Left ventricle myocardium inferior (tissue), 1 donor: ENCODE measurements around the gene CARD19. TPM values are rescaled to one million over a fixed set of nuclear protein-coding genes. Genes with fewer than 3 reads are reported as not detected.

Source experiments
- DNase-seq: peaks from one replicate; pipeline ENCODE4 v3.0.0-alpha.2; 2020
- H3K27ac ChIP-seq: fragments of 200-600 bp; replicated peaks from 2 replicates; pipeline ENCODE4 v1.8.0; 2021
- H3K27me3 ChIP-seq: fragments of 200-600 bp; 2 replicates; pipeline ENCODE4 v1.8.0; 2021; ENCODE audit warnings: low read depth
- H3K36me3 ChIP-seq: fragments of 200-600 bp; 2 replicates; pipeline ENCODE4 v1.8.0; 2021
- H3K4me1 ChIP-seq: fragments of 200-600 bp; 2 replicates; pipeline ENCODE4 v1.8.0; 2021
- H3K4me3 ChIP-seq: fragments of 200-600 bp; 2 replicates; pipeline ENCODE4 v1.8.0; 2021; ENCODE audit warnings: mild to moderate bottlenecking, moderate library complexity
- H3K9me3 ChIP-seq: fragments of 200-600 bp; replicated peaks from 2 replicates; pipeline ENCODE4 v1.8.0; 2021
- intact Hi-C: fragments of 100-400 bp; cut with micrococcal nuclease; formaldehyde crosslinking; loops from one replicate; pipeline ENCODE4 v1.11.0; 2022
- total RNA-seq: library from RNA; stranded (reverse); fragmentation: NEBNext Ultra II Directional; extraction: Animal tissue kit (Norgen Biotek cat#: 25700); gene quantifications from one replicate; pipeline ENCODE4 v1.2.1, GENCODE V29; 2021
- TF ChIP-seq, protein P1 (sequence below): fragments of 200-600 bp; IDR thresholded peaks from 2 replicates; pipeline ENCODE4 v1.8.0; 2021; ENCODE audit warnings: antibody characterized with exemption, mild to moderate bottlenecking, borderline replicate concordance
- donor health status: DM: no; HTN: yes; CAD: no; lungs with severe emphysema.

CARD19 gene
- total RNA-seq, 1 donor from 2014 or later, result 35.8 TPM

- TF ChIP-seq, protein P1, sequence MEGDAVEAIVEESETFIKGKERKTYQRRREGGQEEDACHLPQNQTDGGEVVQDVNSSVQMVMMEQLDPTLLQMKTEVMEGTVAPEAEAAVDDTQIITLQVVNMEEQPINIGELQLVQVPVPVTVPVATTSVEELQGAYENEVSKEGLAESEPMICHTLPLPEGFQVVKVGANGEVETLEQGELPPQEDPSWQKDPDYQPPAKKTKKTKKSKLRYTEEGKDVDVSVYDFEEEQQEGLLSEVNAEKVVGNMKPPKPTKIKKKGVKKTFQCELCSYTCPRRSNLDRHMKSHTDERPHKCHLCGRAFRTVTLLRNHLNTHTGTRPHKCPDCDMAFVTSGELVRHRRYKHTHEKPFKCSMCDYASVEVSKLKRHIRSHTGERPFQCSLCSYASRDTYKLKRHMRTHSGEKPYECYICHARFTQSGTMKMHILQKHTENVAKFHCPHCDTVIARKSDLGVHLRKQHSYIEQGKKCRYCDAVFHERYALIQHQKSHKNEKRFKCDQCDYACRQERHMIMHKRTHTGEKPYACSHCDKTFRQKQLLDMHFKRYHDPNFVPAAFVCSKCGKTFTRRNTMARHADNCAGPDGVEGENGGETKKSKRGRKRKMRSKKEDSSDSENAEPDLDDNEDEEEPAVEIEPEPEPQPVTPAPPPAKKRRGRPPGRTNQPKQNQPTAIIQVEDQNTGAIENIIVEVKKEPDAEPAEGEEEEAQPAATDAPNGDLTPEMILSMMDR, result no peak
- H3K27ac ChIP-seq, result no peak overlapping the region
- H3K27me3 ChIP-seq, result no peaks in the 10 kb centered on the region
- no peak for DNase-seq
- H3K4me1 ChIP-seq, result peaks cover 1% of the 10 kb centered on the region
- H3K4me3 ChIP-seq, result no peak overlapping the region
- intact Hi-C loops, result no loop called here
- no peaks in the 10 kb centered on the region for H3K9me3 ChIP-seq
- H3K36me3 ChIP-seq, result no peaks in the 10 kb centered on the region
Observed at GRCh38 chr9:93077811-93078210, 18.2 kb upstream of the CARD19 start.

DNA sequence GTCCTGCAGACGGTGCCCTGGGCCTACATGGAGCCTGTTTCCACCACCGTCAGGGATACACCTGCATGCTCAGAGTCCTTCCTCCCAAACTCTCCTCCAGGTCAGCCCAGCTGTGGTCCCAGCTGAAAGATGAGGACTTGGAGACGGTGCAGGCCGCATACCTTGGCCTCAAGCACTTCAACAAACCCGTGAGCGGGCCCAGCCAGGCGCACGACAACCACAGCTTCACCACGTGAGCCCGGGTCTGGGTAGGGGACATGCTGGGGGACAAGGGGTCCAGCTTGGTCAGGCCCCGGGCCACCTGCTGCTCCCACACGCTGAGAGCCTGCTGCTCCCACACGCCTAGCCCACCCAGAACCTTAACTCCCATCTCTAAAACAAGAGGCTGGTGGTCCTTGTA, 16.6 kb upstream of the CARD19 start:
- no peaks in the 10 kb centered on the region for H3K27me3 ChIP-seq
- no peaks in the 10 kb centered on the region for H3K9me3 ChIP-seq
- no peaks in the 10 kb centered on the region for H3K4me1 ChIP-seq
- TF ChIP-seq, protein P1, result no peak
- no peak overlapping the region for H3K4me3 ChIP-seq
- DNase-seq, result no peak
- no peaks in the 10 kb centered on the region for H3K36me3 ChIP-seq
- intact Hi-C loops, result no loop called here
- no peak overlapping the region for H3K27ac ChIP-seq

DNA sequence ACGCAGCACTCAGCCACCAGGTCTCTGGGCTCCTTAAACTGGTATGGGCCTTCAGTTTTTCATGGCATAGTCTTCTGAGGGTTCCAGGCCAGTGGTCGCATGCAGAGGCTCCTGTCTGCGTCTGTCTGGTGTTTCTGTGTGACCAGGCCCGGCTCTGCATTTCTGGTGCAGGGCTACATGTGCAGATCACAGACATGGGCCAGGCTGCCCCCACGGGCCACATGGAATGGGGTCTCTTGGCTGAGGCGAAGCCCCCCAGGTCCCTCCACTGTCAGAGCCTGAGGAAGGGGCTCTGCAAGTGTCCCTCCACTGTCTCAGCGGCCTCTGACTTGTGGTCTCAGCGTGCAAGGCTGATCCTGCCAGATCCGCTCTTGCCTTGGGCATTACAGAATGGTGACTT, 15.6 kb upstream of the CARD19 start:
- intact Hi-C loops, result no loop called here
- no peaks in the 10 kb centered on the region for H3K4me1 ChIP-seq
- no peaks in the 10 kb centered on the region for H3K36me3 ChIP-seq
- no peak for DNase-seq
- no peak overlapping the region for H3K4me3 ChIP-seq
- TF ChIP-seq, protein P1, result no peak
- H3K27ac ChIP-seq, result no peak overlapping the region
- peaks cover under 1% of the 10 kb centered on the region for H3K9me3 ChIP-seq
- H3K27me3 ChIP-seq, result no peaks in the 10 kb centered on the region

DNA sequence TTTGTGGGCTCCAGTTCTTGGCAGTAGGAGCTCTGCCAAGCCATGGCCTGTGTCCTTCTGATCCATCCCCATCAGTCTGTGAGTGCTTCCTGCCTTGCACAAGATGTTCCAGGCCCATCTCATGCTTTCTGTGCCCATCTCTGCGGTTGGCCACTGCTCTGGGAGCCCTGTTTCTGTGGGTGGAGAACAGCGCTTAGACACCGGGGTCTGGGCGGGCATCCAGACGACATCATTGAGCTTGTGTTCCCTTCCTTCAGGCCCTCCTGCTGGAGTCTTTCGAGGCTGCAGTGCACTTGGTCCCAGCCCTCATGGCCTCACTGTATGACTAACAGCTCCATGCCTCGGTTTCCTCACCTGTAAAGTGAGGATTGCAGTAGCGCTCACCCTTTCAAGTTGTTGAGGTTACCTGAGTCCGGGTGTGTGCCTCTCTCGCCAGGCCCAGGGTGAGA, 14.9 kb upstream of the CARD19 start:
- Histone ChIP-seq H3K4me1 (no peaks in the 10 kb centered on the region), H3K27ac (no peak overlapping the region), H3K27me3 (no peaks in the 10 kb centered on the region), H3K4me3 (no peak overlapping the region), H3K36me3 (no peaks in the 10 kb centered on the region), H3K9me3 (peaks cover 5% of the 10 kb centered on the region)
- no peak for DNase-seq
- TF ChIP-seq, protein P1, result no peak
- intact Hi-C loops, result no loop called here

GRCh38 chr9:93081931-93082330, 14.1 kb upstream of the CARD19 start:
- Histone ChIP-seq H3K36me3 (no peaks in the 10 kb centered on the region), H3K27ac (no peak overlapping the region), H3K27me3 (no peaks in the 10 kb centered on the region), H3K4me1 (no peaks in the 10 kb centered on the region), H3K9me3 (peaks cover 5% of the 10 kb centered on the region), H3K4me3 (no peak overlapping the region)
- TF ChIP-seq, protein P1, result no peak
- DNase-seq, result no peak
- intact Hi-C loops, result no loop called here
